HG02981 (cell line): ENCODE results near the gene ANKEF1.
A peak's percentile ranks its signal among the peaks of the same experiment; 100 is the strongest.

ENCODE experiments used
- ATAC-seq: cut with Tn5 transposase; IDR thresholded peaks from one replicate; pipeline ENCODE4 v1.9.1; 2021; ENCODE audit warnings: mild to moderate bottlenecking, moderate library complexity; ENCODE audit not compliant: unreplicated experiment

The ANKEF1 gene

GRCh38 chr20:10034717-10035571, at the start of gene ANKEF1:
TSS of gene ANKEF1 (plus strand) at chr20:10034987. CDS start at chr20:10038302, 3,315 bp downstream.
- ATAC-seq, result peak; percentile 84

- no peak for ATAC-seq
These were observed 49.5 kb upstream of the ANKEF1 start for GRCh38 chr20:9985281-9985680.

- ATAC-seq, result no peak
These were observed 49.0 kb upstream of the ANKEF1 start for GRCh38 chr20:9985773-9986172.

- no peak for ATAC-seq
These were observed 45.6 kb upstream of the ANKEF1 start for GRCh38 chr20:9989066-9989724.

GRCh38 chr20:9993137-9993536, 41.6 kb upstream of the ANKEF1 start:
- no peak for ATAC-seq

- no peak for ATAC-seq
These were observed 40.1 kb upstream of the ANKEF1 start for GRCh38 chr20:9994676-9995075.

GRCh38 chr20:9995510-9996272, 39.1 kb upstream of the ANKEF1 start:
- ATAC-seq, result no peak

- ATAC-seq, result no peak
These were observed 37.8 kb upstream of the ANKEF1 start for GRCh38 chr20:9996944-9997343.

GRCh38 chr20:9999645-10000044, 35.1 kb upstream of the ANKEF1 start:
- ATAC-seq, result no peak

- ATAC-seq, result no peak
These were observed 31.9 kb upstream of the ANKEF1 start for GRCh38 chr20:10002866-10003265.

GRCh38 chr20:10004900-10005299, 29.9 kb upstream of the ANKEF1 start:
- ATAC-seq, result no peak

GRCh38 chr20:10005885-10006284, 28.9 kb upstream of the ANKEF1 start:
- ATAC-seq, result no peak

GRCh38 chr20:10006447-10007090, 28.2 kb upstream of the ANKEF1 start:
- no peak for ATAC-seq

GRCh38 chr20:10007158-10007557, 27.6 kb upstream of the ANKEF1 start:
- ATAC-seq, result no peak

GRCh38 chr20:10007747-10008146, 27.0 kb upstream of the ANKEF1 start:
- ATAC-seq, result no peak

GRCh38 chr20:10012464-10012863, 22.3 kb upstream of the ANKEF1 start:
- ATAC-seq, result no peak

- ATAC-seq, result no peak
These were observed 20.4 kb upstream of the ANKEF1 start for GRCh38 chr20:10014431-10014830.

GRCh38 chr20:10020937-10021336, 13.8 kb upstream of the ANKEF1 start:
- ATAC-seq, result no peak

- no peak for ATAC-seq
These were observed 12.2 kb upstream of the ANKEF1 start for GRCh38 chr20:10022625-10023024.

- ATAC-seq, result no peak
These were observed 10.9 kb upstream of the ANKEF1 start for GRCh38 chr20:10023911-10024310.
